H1 (cell line): ENCODE measurements around the gene SPAG4. TPM values are rescaled to one million over a fixed set of nuclear protein-coding genes. Genes with fewer than 3 reads are reported as not detected.

ENCODE experiments used
- CTCF ChIA-PET: fragments of 300-600 bp; sonication (Branson Sonifier 250); formaldehyde crosslinking; loops from one replicate; lab custom pipeline; 2021; ENCODE audit not compliant: partially characterized antibody; lab: Charles Lee
- POLR2A ChIA-PET: fragments of 300-600 bp; sonication (Branson Sonifier 250); formaldehyde crosslinking; loops from one replicate; lab custom pipeline; 2021; ENCODE audit warnings: inconsistent platforms; ENCODE audit not compliant: partially characterized antibody; lab: Charles Lee
- DNase-seq, 2 experiments: peaks; one replicate each; pipeline versions ENCODE4 v3.0.0 to v3.0.0-alpha.2; 2010 to 2022; ENCODE audit warnings: low spot score in 2 of 2, low read depth in 1 of 2, mixed read lengths in 1 of 2
- FAIRE-seq: peaks from 2 replicates; lab custom pipeline; 2011; peaks lifted over from hg19 to GRCh38; lab: Jason Lieb, UNC
- H2AFZ ChIP-seq: 2 replicates; pipeline ENCODE4 v1.8.1; 2012; ENCODE audit warnings: low read length, inconsistent platforms
- H2AK5ac ChIP-seq: 2 replicates; pipeline ENCODE4 v1.6.1; 2013; ENCODE audit warnings: low read depth, low read length
- H2BK120ac ChIP-seq: replicated peaks from 2 replicates; pipeline ENCODE3; 2013; ENCODE audit warnings: low read depth, low read length, inconsistent platforms
- H2BK12ac ChIP-seq: 2 replicates; pipeline ENCODE4 v1.6.1; 2013; ENCODE audit warnings: low read depth, low read length
- H2BK15ac ChIP-seq: 2 replicates; pipeline ENCODE4 v1.6.1; 2013; ENCODE audit warnings: low read length
- H2BK20ac ChIP-seq: 2 replicates; pipeline ENCODE4 v1.6.1; 2013; ENCODE audit warnings: low read length
- H2BK5ac ChIP-seq: 2 replicates; pipeline ENCODE4 v1.6.1; 2013; ENCODE audit warnings: low read depth, low read length
- H3K14ac ChIP-seq: 2 replicates; pipeline ENCODE4 v1.6.1; 2013; ENCODE audit warnings: inconsistent platforms; ENCODE audit not compliant: insufficient read length
- H3K18ac ChIP-seq: 2 replicates; pipeline ENCODE4 v1.6.1; 2013; ENCODE audit warnings: low read length; ENCODE audit errors: extremely low read depth
- H3K23ac ChIP-seq: 2 replicates; pipeline ENCODE4 v1.6.1; 2013; ENCODE audit warnings: inconsistent platforms; ENCODE audit not compliant: insufficient read length
- H3K23me2 ChIP-seq: 2 replicates; pipeline ENCODE4 v1.6.1; 2013; ENCODE audit warnings: low read depth, low read length
- H3K27ac ChIP-seq: 2 replicates; pipeline ENCODE4 v1.6.1; 2011; ENCODE audit warnings: low read depth, low read length, inconsistent platforms
- H3K27me3 ChIP-seq, 4 experiments: replicated peaks in 1 of 4; 1 replicate in 1 of 4; 2 replicates in 3 of 4; pipeline versions ENCODE4 v1.6.1 to v1.8.1; 2011 to 2013; ENCODE audit warnings: low read length in 3 of 4, mild to moderate bottlenecking in 3 of 4, inconsistent platforms in 2 of 4, mixed read lengths in 2 of 4, moderate library complexity in 1 of 4; ENCODE audit not compliant: control insufficient read depth in 3 of 4, insufficient read depth in 3 of 4; ENCODE audit errors: extremely low read depth in 1 of 4
- H3K36me3 ChIP-seq, 4 experiments: 2 replicates each; pipeline versions ENCODE4 v1.6.1 to v1.8.1; 2011 to 2013; ENCODE audit warnings: mild to moderate bottlenecking in 4 of 4, low read length in 3 of 4, moderate library complexity in 2 of 4, control low read depth in 1 of 4, inconsistent platforms in 1 of 4; ENCODE audit not compliant: insufficient read depth in 4 of 4, control insufficient read depth in 2 of 4
- H3K4ac ChIP-seq: replicated peaks from 2 replicates; pipeline ENCODE3; 2013; ENCODE audit warnings: low read length, low read depth, mixed read lengths, inconsistent platforms; ENCODE audit not compliant: insufficient read length
- H3K4me1 ChIP-seq, 4 experiments: replicated peaks in 1 of 4; 1 replicate in 1 of 4; 2 replicates in 3 of 4; pipeline versions ENCODE4 v1.6.1 to v1.8.1; 2011 to 2013; ENCODE audit warnings: low read length in 3 of 4, inconsistent platforms in 2 of 4, mixed read lengths in 1 of 4; ENCODE audit not compliant: insufficient read depth in 4 of 4, control insufficient read depth in 3 of 4
- H3K4me2 ChIP-seq, 2 experiments: 2 replicates each; pipeline versions ENCODE4 v1.6.1 to v1.8.1; 2011 to 2013; ENCODE audit warnings: low read depth in 2 of 2, low read length in 2 of 2, control low read depth in 1 of 2, inconsistent platforms in 1 of 2, mild to moderate bottlenecking in 1 of 2; ENCODE audit not compliant: insufficient read depth in 1 of 2
- H3K4me3 ChIP-seq, 4 experiments: fragments of 200-600, 300-600 bp in 1 of 4; sonication (generic), shearing (Covaris generic), sonication (Bioruptor Twin) in 1 of 4; 2 replicates each; pipeline versions ENCODE4 v1.5.1 to v1.8.1; 2011 to 2016; ENCODE audit warnings: low read length in 4 of 4, low read depth in 3 of 4, control low read depth in 2 of 4, inconsistent platforms in 2 of 4, mild to moderate bottlenecking in 2 of 4, mixed read lengths in 1 of 4, moderate library complexity in 1 of 4; ENCODE audit not compliant: insufficient read depth in 2 of 4; ENCODE audit errors: extremely low read depth in 1 of 4
- H3K56ac ChIP-seq: replicated peaks from 2 replicates; pipeline ENCODE3; 2013; ENCODE audit warnings: low read depth, mild to moderate bottlenecking, mixed read lengths, low read length, inconsistent platforms; ENCODE audit not compliant: insufficient read length
- H3K79me1 ChIP-seq: 2 replicates; pipeline ENCODE4 v1.6.1; 2013; ENCODE audit warnings: low read depth, low read length, control low read depth
- H3K79me2 ChIP-seq, 2 experiments: 2 replicates each; pipeline versions ENCODE4 v1.6.1 to v1.8.1; 2012 to 2013; ENCODE audit warnings: low read length in 2 of 2, mild to moderate bottlenecking in 2 of 2, inconsistent platforms in 1 of 2; ENCODE audit not compliant: insufficient read depth in 2 of 2, control insufficient read depth in 1 of 2
- H3K9ac ChIP-seq, 4 experiments: replicated peaks in 1 of 4; 1 replicate in 1 of 4; 2 replicates in 3 of 4; pipeline versions ENCODE4 v1.6.1 to v1.8.1; 2011 to 2013; ENCODE audit warnings: low read depth in 3 of 4, low read length in 3 of 4, control low read depth in 2 of 4, mild to moderate bottlenecking in 2 of 4, moderate library complexity in 2 of 4, inconsistent platforms in 1 of 4; ENCODE audit errors: extremely low read depth in 1 of 4
- H3K9me3 ChIP-seq, 2 experiments: 2 replicates each; pipeline versions ENCODE4 v1.6.1 to v1.8.1; 2012 to 2013; ENCODE audit warnings: mild to moderate bottlenecking in 2 of 2, moderate library complexity in 2 of 2, control low read depth in 1 of 2, inconsistent platforms in 1 of 2, low read depth in 1 of 2, low read length in 1 of 2, mixed read lengths in 1 of 2; ENCODE audit not compliant: insufficient read depth in 2 of 2
- H4K20me1 ChIP-seq, 2 experiments: replicated peaks in 1 of 2; 2 replicates each; pipeline versions ENCODE3 to v1.8.1; 2011 to 2013; ENCODE audit warnings: inconsistent platforms in 2 of 2, low read length in 2 of 2, mild to moderate bottlenecking in 1 of 2; ENCODE audit not compliant: insufficient read depth in 2 of 2, control insufficient read depth in 1 of 2
- H4K5ac ChIP-seq: 2 replicates; pipeline ENCODE4 v1.6.1; 2013; ENCODE audit warnings: low read length, low read depth, mixed read lengths, inconsistent platforms; ENCODE audit not compliant: insufficient read length
- H4K8ac ChIP-seq: 2 replicates; pipeline ENCODE4 v1.8.0; 2013; ENCODE audit warnings: mild to moderate bottlenecking, moderate library complexity, low read length, inconsistent platforms; ENCODE audit not compliant: insufficient read depth; ENCODE audit errors: extremely low read depth
- H4K91ac ChIP-seq: replicated peaks from 2 replicates; pipeline ENCODE3; 2013; ENCODE audit warnings: low read length, mixed read lengths, inconsistent platforms; ENCODE audit not compliant: insufficient read length
- CBX5 ChIP-seq: fragments of 300-800, 300-1000 bp; sonication (generic); IDR thresholded peaks from 2 replicates; pipeline ENCODE4 v1.7.1; 2016; ENCODE audit warnings: antibody characterized with exemption, low read length, low read depth
- CHD2 ChIP-seq: IDR thresholded peaks from 2 replicates; pipeline ENCODE4 v1.6.1; 2012; ENCODE audit warnings: low read length, improper control_type of control experiment
- GTF2F1 ChIP-seq: IDR thresholded peaks from 2 replicates; pipeline ENCODE4 v1.6.1; 2012; ENCODE audit warnings: low read depth, low read length, improper control_type of control experiment, borderline replicate concordance
- HDAC2 ChIP-seq, 2 experiments: fragments of 300-600 bp in 1 of 2; sonication (generic) in 1 of 2; IDR thresholded peaks; 2 replicates each; pipeline ENCODE4 v1.6.1; 2011 to 2012; ENCODE audit warnings: low read depth in 2 of 2, low read length in 2 of 2, mild to moderate bottlenecking in 2 of 2, moderate library complexity in 2 of 2, borderline replicate concordance in 1 of 2, inconsistent platforms in 1 of 2
- JUND ChIP-seq: IDR thresholded peaks from 2 replicates; pipeline ENCODE4 v1.6.1; 2011; ENCODE audit warnings: mild to moderate bottlenecking, improper control_type of control experiment, low read length
- NANOG ChIP-seq: IDR thresholded peaks from 2 replicates; pipeline ENCODE4 v1.6.1; 2011; ENCODE audit warnings: low read length, low read depth, mild to moderate bottlenecking, inconsistent platforms; ENCODE audit not compliant: insufficient read depth, poor library complexity, severe bottlenecking
- RBBP5 ChIP-seq: IDR thresholded peaks from 2 replicates; pipeline ENCODE4 v1.7.1; 2012; ENCODE audit warnings: low read depth, mild to moderate bottlenecking, inconsistent platforms, low read length, moderate library complexity, borderline replicate concordance
- WGBS, 2 experiments: shearing (Covaris generic) in 1 of 2; methylation state at CpG; one replicate each; pipeline versions ENCODE4 v1.1.6 to v1.1.7; 2013 to 2015; ENCODE audit warnings: low lambda C conversion rate in 2 of 2, mixed read lengths in 2 of 2, inconsistent platforms in 1 of 2, low coverage in 1 of 2, missing lambda C conversion rate in 1 of 2; ENCODE audit not compliant: insufficient replicate concordance in 2 of 2, insufficient coverage in 1 of 2, insufficient read length in 1 of 2; ENCODE audit errors: extremely low coverage in 1 of 2, missing lambda C conversion rate in 1 of 2; 5-methylcytosine and 5-hydroxymethylcytosine counted together
- polyA plus RNA-seq, 7 experiments: library from polyadenylated mRNA; depleted of rRNA in 3 of 7; stranded (reverse) in 5 of 7; unstranded in 2 of 7; fragments of >200 nt in 5 of 7; fragments of 200-250 nt in 2 of 7; gene quantifications; 1 replicate in 5 of 7; 2 replicates in 1 of 7; 4 replicates in 1 of 7; pipeline versions ENCODE4 v1.2.1 to v1.2.3, GENCODE V29; 2011 to 2013; ENCODE audit warnings: missing spikeins in 2 of 7, mixed read lengths in 2 of 7
- total RNA-seq: library from RNA; stranded (reverse); fragmentation: NEBNext Ultra II Directional; extraction: Animal tissue kit (Norgen Biotek cat#: 25700); gene quantifications from 2 replicates; pipeline ENCODE4 v1.2.1, GENCODE V29; 2021

Gene SPAG4
- total and polyA plus RNA-seq, 2 of the 8 experiments (the other 6 are each of a cell fraction or from before 2014, with no cell fraction given), result 2.4 to 6.0 TPM

- CTCF ChIA-PET, result interaction anchor here (1.0 to 1.2 kb wide), 2 partner anchors 12 to 21 kb away, joined by 3 read pairs; no protein-coding TSS in a partner anchor
- Histone ChIP-seq H3K4me2 (no peak overlapping the region), H3K23ac (no peak overlapping the region), H2BK12ac (no peak overlapping the region), H2BK15ac (no peak overlapping the region), H4K91ac (no peak overlapping the region), H3K9me3 (no peaks in the 10 kb centered on the region), H3K4me1 (peaks cover 0 to 3% (median under 1%) of the 10 kb centered on the region in 4 experiments; a peak in 4 of 7 replicates), H3K9ac (no peak overlapping the region), H3K18ac (no peak overlapping the region), H3K36me3 (no peaks in the 10 kb centered on the region), H2BK120ac (no peak overlapping the region), H3K14ac (no peak overlapping the region), H2AFZ (no peak overlapping the region), H4K5ac (no peak overlapping the region), H3K27me3 (no peaks in the 10 kb centered on the region), H3K4me3 (no peak overlapping the region), H2BK20ac (no peak overlapping the region), H3K4ac (no peak overlapping the region), H2BK5ac (no peak overlapping the region), H3K79me1 (peaks cover 23% of the 10 kb centered on the region), H4K20me1 (peaks cover 12 to 40% of the 10 kb centered on the region in 2 experiments), H3K79me2 (peaks cover 4 to 94% of the 10 kb centered on the region in 2 experiments; a peak in 3 of 4 replicates), H3K27ac (no peak overlapping the region), H3K56ac (no peak overlapping the region), H2AK5ac (no peak overlapping the region), H3K23me2 (0 out of 2 replicates have a peak, but pooled peaks cover 2% of the 10 kb centered on the region), H4K8ac (no peak overlapping the region)
- no peak for FAIRE-seq
- TF ChIP-seq GTF2F1, result no peak
- no peak for TF ChIP-seq HDAC2 (IDR thresholded peaks at IDR 0.05; ENCODE audit: borderline replicate concordance in 1 of 2, low read depth in 2 of 2, low read length in 2 of 2)
- no peak for TF ChIP-seq NANOG
- no peak for TF ChIP-seq JUND
- no peak for TF ChIP-seq CBX5
- no peak for TF ChIP-seq RBBP5
- TF ChIP-seq CHD2, result no peak
- 92% methylated on average over 2 of the region's 2 CpGs; no CpG with 5 or more reads in 1 of the 2 experiments for WGBS, 2 experiments
- no peak for DNase-seq
- POLR2A ChIA-PET, result interaction anchor here (0.6 to 8.0 kb wide), 8 partner anchors 8 to 165 kb away, joined by 3 to 49 read pairs (median 6); partner anchors contain the start of genes CPNE1, ERGIC3 and RBM12
These were observed 29.2 kb downstream of the SPAG4 start for GRCh38 chr20:35644806-35645205.
